Fibroblast of the conjunctiva (primary cell): Measurements from ENCODE around the gene CCDC183.
"Not testable (repeated sequence)": the region's sequence is repeated elsewhere in the genome, so short reads cannot be mapped to it uniquely, and the experiment has no call there.

Experiments
- DNase-seq: peaks from one replicate; pipeline ENCODE4 v3.0.0-alpha.2; 2010; ENCODE audit warnings: low read depth

CCDC183 gene

DNA sequence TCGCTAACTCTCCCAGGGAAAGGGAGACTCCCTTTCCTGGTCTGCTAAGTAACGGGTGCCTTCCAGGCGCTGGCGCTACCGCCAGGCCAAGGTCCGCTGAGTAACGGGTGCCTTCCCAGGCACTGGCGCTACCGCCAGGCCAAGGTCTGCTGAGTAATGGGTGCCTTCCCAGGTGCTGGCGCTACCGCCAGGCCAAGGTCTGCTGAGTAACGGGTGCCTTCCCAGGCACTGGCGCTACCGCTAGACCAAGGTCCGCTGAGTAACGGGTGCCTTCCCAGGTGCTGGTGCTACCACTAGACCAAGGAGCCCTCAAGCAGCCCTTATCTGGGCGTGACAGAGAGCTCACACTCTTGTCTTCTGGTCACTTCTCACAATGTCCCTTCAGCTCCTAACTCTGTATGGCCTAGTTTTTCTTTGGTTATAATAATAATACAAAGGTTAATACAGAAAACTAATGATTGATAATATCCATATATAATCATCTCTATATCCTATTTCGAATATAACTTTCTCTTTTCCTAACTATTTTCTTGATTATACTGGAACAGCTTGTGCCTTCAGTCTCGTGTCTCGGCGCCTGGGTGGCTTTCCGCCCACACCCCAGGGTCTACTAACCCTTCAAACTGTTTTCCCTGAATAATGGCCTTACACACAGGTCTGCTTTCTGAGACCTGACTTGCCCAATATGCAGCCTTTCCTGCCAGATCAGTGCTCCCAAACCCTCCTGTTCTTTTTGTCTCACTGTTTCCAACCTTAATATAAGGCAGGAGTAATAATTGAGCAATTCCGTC lies 10.4 kb upstream of the CCDC183 start:
- DNase-seq = not testable (repeated sequence)

DNA sequence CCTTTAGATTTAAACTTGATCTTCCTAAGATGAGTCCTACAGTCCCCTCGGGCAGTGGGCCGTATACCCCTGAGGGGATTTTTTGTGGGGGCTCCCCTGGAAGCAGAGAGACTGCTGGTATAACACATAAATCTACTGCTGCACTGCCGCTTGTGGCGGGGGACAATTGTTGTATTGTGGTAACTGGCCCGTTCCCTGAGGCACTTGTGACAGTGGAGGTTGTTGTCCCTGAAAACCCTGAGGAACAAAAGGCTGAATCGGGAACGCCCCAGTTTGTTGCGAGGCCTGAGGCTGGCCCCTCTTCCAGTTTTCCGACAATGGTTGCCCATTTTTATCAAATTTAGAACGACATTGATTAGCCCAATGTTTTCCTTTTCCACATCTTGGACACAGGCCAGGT lies 9.7 kb upstream of the CCDC183 start:
- DNase-seq = no peak

DNA sequence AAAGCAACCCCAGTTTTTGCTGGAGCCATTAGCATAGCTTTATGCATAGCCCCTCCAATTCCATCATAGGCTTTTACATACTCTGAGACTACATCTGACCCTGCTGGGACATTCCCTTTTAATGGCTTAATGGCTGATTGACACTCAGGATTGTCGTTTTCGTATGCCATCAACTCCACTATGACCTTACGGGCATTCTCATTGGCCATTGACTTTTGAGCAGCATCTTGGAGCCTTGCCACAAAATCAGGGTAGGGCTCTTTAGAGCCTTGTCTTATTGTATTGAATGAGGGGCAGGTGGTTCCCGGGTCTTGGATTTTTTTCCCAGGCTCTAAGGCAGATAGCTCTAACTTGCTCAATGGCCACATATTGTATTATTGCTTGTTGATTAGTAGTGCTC lies 9.2 kb upstream of the CCDC183 start:
- DNase-seq = not testable (repeated sequence)

DNA sequence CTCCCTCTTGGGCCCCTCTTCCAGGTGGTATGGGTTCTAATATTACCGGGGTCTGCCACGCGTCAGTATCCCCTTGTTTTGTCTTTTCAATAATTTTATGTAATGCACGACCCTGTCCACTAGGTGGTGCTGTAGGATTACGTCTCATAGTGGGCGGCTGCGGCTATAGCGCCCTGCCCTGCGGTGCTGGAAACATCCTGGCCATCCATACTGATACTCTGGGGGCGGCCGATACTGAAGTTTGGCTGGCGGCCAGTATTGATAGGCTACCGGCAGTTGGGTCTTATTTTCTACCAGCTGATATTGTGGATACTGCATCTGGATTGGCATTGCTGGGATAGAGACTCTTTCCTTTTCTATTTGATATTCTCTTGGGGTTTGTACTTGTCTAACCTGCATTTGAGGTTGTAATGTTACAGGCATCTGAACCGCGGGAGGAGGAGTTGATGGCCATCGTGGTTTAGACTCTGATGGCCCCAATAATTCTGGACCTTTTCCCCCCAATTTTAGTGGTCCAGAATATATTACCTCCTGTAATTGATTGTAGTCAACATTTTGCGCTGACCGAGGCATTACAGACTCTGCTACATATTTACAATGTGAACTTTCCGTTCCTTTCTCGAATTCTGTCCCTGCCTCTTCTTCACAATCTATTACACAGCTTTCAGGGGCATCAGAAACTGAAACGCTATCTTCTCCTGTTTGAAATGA lies 8.3 kb upstream of the CCDC183 start:
- peak; percentile 32 for DNase-seq

DNA sequence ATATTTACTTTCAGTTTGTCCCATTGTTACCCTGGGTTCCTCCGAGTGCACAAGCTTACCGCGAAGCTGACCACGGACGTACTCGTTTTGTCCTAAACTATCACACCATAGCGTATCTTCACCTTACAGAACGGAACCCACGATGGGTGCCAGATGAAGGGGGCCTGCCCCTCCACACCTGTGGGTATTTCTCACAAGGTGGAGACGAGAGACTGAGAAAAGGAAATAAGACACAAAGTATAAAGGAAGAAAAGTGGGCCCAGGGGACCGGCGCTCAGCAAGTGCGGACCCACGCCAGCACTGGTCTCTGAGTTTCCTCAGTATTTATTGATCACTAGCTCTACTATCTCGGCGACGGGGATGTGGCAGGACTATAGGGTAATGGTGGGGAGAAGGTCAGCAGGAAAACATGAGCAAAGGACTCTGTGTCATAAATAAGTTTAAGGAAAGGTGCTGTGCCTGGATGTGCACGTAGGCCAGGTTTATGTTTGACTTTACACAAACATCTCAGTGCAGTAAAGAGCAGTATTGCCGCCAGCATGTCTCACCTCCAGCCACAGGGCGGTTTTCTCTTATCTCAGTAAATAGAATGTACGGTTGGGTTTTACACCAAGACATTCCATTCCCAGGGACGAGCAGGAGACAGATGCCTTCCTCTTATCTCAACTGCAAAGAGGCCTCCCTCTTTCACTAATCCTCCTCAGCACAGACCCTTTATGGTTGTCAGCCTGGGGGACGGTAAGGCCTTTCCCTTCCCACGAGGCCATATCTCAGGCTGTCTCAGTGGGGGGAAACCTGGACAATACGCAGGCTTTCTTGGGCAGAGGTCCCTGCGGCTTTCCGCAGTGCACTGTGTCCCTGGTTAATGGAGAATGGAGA lies 7.3 kb upstream of the CCDC183 start:
- not testable (repeated sequence) for DNase-seq

- DNase-seq = no peak
These were observed 6.6 kb upstream of the CCDC183 start for GRCh38 chr9:136789523-136789937.

DNA sequence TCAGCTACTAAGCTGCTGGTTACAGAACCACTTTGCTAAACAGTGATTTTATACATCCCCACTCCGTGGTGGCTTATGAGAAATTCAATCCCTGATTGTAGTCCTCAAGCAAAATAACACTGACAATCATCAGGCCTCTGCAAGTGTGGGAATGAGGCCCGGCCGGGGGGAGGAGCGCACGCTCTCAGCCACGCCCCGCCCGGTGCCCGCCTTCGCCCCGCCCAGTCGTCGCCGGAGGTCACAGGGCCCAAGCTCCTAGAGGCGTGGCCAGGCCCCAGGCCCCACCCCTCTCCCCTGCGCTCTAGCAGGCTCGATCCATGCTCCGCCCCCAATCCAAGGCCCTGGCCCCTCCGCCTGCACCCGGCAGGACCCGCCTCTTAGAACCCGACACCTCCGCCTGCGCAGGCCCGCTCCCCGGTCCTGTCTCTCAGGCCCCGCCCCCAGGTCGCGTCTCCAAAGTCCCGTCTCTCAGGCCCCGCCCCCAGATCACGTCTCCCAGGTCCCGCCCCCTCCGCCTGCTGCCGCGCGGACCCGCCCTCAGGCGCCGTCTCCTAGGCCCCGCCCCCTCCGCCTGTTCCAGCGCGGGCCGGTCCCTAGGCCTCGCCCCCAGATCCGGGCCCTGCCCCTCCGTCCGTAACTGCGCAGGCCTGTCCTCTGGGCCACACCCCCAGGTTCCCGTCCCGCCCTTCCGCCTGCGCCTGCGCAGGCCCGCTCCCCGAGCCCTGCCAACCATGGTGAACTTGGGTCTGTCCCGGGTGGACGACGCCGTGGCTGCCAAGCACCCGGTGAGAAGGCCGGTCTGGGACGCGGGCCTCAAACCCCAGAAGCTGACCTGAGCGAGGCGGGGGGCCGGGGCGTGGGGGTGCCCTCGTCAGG lies 5.3 kb upstream of the CCDC183 start, which contains the start of gene TMEM141:
Gene TMEM141 (plus strand): TSS at position 705 of the 876 bp plus-strand sequence. CDS start 27 bp downstream, at position 732.
- DNase-seq = peak; percentile 99

DNA sequence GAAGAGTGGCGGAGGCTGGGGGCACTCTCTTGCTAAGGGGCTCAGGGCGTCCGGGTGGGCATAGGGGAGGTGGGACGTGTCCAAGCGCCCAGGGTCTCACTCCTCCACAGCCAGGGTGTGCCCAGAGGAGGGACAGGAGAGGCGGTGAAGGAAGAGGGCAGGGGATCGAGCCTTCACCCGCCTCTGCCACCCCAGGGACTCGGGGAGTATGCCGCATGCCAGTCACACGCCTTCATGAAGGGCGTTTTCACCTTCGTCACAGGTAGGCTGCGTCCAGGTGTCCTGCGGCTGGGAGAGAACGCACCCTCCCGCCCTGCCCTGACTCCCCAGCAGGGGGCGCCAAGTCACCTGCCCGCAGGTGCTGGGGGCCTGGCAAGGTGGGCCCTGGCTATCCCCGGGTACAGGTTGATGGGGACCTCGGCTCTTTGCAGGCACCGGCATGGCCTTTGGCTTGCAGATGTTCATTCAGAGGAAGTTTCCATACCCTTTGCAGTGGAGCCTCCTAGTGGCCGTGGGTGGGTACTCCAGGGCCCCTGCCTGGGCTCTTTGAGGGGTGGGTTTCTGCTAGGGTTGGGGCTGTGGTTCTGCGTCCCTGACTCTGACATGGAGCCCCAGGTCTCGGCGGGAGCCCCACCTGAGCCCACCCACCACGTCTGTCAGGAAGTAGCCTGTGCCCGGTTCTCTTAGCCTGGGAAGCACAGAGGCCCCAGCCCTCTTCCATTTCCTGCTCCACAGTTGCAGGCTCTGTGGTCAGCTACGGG lies 4.4 kb upstream of the CCDC183 start:
- DNase-seq = no peak

GRCh38 chr9:136792321-136793085 lies 3.6 kb upstream of the CCDC183 start:
- no peak for DNase-seq

DNA sequence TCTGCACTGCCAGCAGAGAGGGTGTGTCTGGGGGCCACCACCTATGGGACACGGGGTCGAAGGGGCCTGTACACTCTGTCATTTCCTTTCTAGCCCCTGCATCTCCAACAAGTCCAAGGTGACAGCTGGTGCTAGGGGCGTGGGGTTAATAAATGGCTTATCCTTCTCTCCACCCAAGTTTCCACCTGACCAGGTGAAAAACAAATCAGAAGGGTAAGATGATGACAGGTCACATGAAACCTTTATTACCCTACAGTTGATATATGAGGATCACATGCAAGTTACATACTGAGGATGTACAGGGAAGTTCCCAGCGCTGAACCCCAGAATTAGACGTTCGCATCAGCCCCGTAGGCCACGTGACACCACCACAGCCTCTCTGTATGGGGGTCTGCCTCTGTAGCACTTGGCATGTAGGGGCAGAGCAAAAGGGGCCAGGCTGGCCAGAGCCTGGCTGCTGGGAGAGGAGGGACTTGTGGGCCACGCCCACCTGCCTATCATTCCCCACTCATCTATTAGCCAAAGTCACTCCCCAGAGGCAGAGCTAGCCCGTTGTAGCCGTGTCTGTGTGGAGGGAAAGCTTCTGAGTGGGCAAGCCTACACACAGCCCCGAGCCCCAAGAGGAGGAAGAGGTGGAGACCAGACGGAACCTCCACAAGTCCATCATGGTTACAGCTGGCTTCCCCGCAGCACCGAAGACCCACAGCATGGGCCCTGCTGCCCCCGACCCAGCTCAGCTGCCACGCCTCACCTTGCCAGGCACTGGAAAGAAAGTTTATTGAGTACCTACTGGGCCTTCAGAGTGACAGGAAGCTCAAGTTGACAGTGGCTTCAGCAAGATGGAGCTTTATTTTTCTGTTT lies 2.8 kb upstream of the CCDC183 start:
- DNase-seq = no peak

DNA sequence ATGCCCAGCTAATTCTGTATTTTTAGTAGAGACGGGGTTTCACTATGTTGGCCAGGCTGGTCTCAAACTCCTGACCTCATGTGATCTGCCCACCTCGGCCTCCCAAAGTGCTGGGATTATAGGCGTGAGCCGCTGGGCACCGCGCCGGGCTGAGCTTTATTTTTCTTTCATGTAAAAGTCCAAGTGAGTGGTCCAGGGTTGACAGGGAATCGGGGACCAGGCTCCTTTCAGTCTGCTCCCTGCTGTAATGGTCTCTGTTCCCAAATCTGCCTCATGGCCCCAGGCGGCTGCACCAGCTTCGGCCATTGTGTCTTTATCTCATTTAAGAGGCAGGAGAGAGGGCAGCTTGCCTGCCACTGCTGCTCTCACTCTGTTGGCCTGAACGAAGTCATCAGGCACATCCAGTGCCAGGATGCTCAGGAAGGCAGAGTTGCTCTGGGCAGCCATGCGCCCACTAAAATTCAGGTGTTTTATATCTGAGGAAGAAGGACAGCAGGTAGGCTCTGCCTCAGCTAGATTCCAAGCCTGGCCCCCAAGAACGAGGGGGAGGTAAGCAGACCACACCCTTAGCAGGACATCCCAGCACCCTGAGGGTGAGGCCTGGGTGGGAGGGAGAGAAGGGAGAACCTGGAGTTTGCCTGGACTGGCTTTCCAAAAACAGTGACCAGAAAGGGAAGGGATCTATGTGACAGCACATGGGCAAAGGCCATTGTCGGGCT lies 1.7 kb upstream of the CCDC183 start:
- DNase-seq = no peak

DNA sequence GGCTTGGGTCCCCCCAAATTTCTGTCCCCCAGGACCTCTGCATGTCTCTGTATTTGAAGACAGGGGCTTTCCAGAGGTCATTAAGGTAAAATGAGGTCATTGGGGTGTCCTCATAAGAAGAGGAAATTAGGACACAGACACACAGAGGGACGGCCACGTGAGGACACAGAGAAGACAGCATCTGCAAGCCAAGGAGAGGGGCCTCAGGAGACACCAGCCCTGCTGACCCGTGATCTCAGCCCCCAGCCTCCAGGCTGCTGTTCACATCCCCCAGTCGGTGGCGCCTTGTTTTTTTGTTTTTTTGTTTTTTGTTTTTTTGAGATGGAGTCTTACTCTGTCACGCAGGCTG lies 1.2 kb upstream of the CCDC183 start:
- no peak for DNase-seq

DNA sequence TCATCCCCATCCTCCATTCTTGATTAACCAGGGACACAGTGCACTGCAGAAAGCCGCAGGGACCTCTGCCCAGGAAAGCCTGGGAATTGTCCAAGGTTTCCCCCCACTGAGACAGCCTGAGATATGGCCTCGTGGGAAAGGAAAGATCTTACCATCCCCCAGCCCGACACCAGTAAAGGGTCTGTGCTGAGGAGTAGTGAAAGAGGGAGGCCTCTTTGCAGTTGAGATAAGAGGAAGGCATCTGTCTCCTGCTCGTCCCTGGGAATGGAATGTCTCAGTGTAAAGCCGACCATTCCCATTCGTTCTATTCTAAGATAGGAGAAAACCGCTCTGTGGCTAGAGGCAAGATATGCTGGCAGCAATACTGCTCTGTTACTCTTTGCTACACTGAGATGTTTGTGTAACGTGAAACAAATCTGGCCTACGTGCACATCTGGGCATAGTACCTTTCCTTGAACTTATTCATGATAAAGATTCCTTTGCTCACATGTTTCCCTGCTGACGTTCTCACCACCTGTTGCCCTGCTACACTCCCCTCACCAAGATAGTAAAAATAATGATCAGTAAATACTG lies 723 bp downstream of the CCDC183 start:
- DNase-seq = not testable (repeated sequence)

DNA sequence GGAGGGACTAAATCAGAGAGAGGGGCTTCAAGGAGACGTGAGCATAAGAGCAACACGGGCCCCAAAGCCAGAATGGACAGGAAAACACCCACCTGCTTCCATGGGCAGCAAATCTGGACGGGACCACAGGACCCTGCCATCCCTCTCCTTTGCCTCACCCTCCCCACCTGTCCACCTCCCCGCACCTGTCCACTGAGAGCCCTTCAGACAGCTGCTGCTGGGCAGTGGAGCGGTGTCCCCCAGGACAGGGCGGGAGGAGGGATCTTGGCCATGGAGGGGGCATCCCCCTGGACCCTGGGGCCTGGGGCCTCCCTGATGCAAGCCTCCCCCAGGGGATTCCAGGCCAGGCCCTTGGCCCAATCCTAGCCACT lies 2.6 kb downstream of the CCDC183 start:
- no peak for DNase-seq

- no peak for DNase-seq
These were observed 3.1 kb downstream of the CCDC183 start for GRCh38 chr9:136799079-136799853.

GRCh38 chr9:136799854-136800657 lies 3.9 kb downstream of the CCDC183 start:
- no peak for DNase-seq
